ENCODE measurements around the gene SPAG16.

DNA sequence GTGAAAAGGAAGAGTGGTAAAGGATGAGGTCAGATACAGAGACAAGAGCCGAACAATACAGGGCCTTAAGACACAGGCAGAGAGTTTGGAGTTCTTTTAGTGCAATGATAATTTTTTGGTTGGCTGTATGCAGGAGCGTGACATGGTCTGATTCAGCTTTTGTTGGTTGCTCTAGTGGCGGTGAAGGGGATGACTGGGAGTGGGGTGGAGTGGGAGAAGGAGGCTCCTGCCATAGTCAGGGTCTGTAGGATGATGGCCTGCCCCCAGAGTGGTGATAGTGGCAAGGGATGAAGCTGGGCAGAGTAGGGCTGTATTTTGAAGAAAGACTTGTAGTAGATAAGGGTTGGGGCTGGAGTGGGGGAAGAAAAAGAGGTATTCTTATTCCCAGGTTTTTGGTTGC is 820.0 kb downstream of the SPAG16 start:
- TF ChIP-seq, protein P1, sequence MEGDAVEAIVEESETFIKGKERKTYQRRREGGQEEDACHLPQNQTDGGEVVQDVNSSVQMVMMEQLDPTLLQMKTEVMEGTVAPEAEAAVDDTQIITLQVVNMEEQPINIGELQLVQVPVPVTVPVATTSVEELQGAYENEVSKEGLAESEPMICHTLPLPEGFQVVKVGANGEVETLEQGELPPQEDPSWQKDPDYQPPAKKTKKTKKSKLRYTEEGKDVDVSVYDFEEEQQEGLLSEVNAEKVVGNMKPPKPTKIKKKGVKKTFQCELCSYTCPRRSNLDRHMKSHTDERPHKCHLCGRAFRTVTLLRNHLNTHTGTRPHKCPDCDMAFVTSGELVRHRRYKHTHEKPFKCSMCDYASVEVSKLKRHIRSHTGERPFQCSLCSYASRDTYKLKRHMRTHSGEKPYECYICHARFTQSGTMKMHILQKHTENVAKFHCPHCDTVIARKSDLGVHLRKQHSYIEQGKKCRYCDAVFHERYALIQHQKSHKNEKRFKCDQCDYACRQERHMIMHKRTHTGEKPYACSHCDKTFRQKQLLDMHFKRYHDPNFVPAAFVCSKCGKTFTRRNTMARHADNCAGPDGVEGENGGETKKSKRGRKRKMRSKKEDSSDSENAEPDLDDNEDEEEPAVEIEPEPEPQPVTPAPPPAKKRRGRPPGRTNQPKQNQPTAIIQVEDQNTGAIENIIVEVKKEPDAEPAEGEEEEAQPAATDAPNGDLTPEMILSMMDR (IDR thresholded peaks at IDR 0.05), result no peak
- no peak for TF ChIP-seq POLR2A (IDR thresholded peaks at IDR 0.05)
- no peak for TF ChIP-seq POLR2AphosphoS5 (IDR thresholded peaks at IDR 0.05)

Data from breast epithelium (tissue), 3 donors.